GM19395 (cell line): Measurements from ENCODE around the gene CFAP45.

Source experiments
- ATAC-seq: cut with Tn5 transposase; IDR thresholded peaks from one replicate; pipeline ENCODE4 v1.9.1; 2021; ENCODE audit warnings: mild to moderate bottlenecking, moderate library complexity; ENCODE audit not compliant: unreplicated experiment

The CFAP45 gene

GRCh38 chr1:159924025-159924790 lies 24.2 kb upstream of the CFAP45 start:
- ATAC-seq = no peak

GRCh38 chr1:159923203-159924024 lies 23.4 kb upstream of the CFAP45 start:
- ATAC-seq = peak; percentile 38

GRCh38 chr1:159922511-159923202 lies 22.7 kb upstream of the CFAP45 start:
- no peak for ATAC-seq

- no peak for ATAC-seq
Observed at GRCh38 chr1:159921700-159922504, 21.9 kb upstream of the CFAP45 start.

GRCh38 chr1:159921251-159921650 lies 21.3 kb upstream of the CFAP45 start:
- peak; percentile 26 for ATAC-seq

GRCh38 chr1:159920651-159921050 lies 20.7 kb upstream of the CFAP45 start:
- ATAC-seq = no peak

- no peak for ATAC-seq
Observed at GRCh38 chr1:159920202-159920601, 20.2 kb upstream of the CFAP45 start.

GRCh38 chr1:159919236-159919865 lies 19.4 kb upstream of the CFAP45 start:
- ATAC-seq = no peak

GRCh38 chr1:159918352-159919200 lies 18.6 kb upstream of the CFAP45 start:
- no peak for ATAC-seq

- ATAC-seq = no peak
Observed at GRCh38 chr1:159917533-159918351, 17.8 kb upstream of the CFAP45 start.

- no peak for ATAC-seq
Observed at GRCh38 chr1:159916242-159917051, 16.5 kb upstream of the CFAP45 start.

- no peak for ATAC-seq
Observed at GRCh38 chr1:159915571-159916241, 15.7 kb upstream of the CFAP45 start.

GRCh38 chr1:159914252-159915018 lies 14.5 kb upstream of the CFAP45 start:
- no peak for ATAC-seq

- ATAC-seq = no peak
Observed at GRCh38 chr1:159913451-159914192, 13.7 kb upstream of the CFAP45 start.

- ATAC-seq = no peak
Observed at GRCh38 chr1:159911326-159912070, 11.5 kb upstream of the CFAP45 start.
